Epidermal melanocyte (primary cell): ENCODE data around the gene XRCC1.
"Not testable (repeated sequence)": the region's sequence is repeated elsewhere in the genome, so short reads cannot be mapped to it uniquely, and the experiment has no call there.

ENCODE experiments used
- DNase-seq: peaks from one replicate; pipeline ENCODE4 v3.0.0; 2011; ENCODE audit warnings: low spot score; ENCODE audit not compliant: insufficient read length

The XRCC1 gene

GRCh38 chr19:43575156-43575950 is at the start of gene XRCC1, which contains the start of gene PINLYP:
XRCC1 (minus strand) TSS chr19:43575527; CDS start chr19:43575458, 69 bp downstream.
PINLYP (plus strand) TSS chr19:43575801; CDS start chr19:43577192, 1,391 bp downstream.
- peak; percentile 95 for DNase-seq

- DNase-seq = no peak
These were observed 49.6 kb upstream of the XRCC1 start for GRCh38 chr19:43624933-43625332.

GRCh38 chr19:43623889-43624670 is 48.8 kb upstream of the XRCC1 start:
- DNase-seq = no peak

GRCh38 chr19:43622956-43623355 is 47.6 kb upstream of the XRCC1 start:
- no peak for DNase-seq

- no peak for DNase-seq
These were observed 46.7 kb upstream of the XRCC1 start for GRCh38 chr19:43622070-43622469.

GRCh38 chr19:43620061-43621001 is 45.0 kb upstream of the XRCC1 start:
- no peak for DNase-seq

GRCh38 chr19:43619262-43620060 is 44.1 kb upstream of the XRCC1 start, which contains the start of gene ZNF428:
ZNF428 (minus strand) TSS chr19:43619629; CDS start chr19:43614304, 5,325 bp downstream.
- peak; percentile 88 for DNase-seq

- no peak for DNase-seq
These were observed 43.6 kb upstream of the XRCC1 start for GRCh38 chr19:43618921-43619261.

- no peak for DNase-seq
These were observed 41.6 kb upstream of the XRCC1 start for GRCh38 chr19:43616954-43617353.

- no peak for DNase-seq
These were observed 41.0 kb upstream of the XRCC1 start for GRCh38 chr19:43616306-43616705.

- DNase-seq = no peak
These were observed 37.0 kb upstream of the XRCC1 start for GRCh38 chr19:43612374-43612773.

GRCh38 chr19:43611788-43612187 is 36.5 kb upstream of the XRCC1 start, which contains the start of gene SRRM5:
SRRM5 (plus strand) TSS chr19:43612088; CDS start chr19:43612122, 34 bp downstream.
- DNase-seq = no peak

- no peak for DNase-seq
These were observed 35.2 kb upstream of the XRCC1 start for GRCh38 chr19:43610493-43610892.

- no peak for DNase-seq
These were observed 34.5 kb upstream of the XRCC1 start for GRCh38 chr19:43609872-43610271.

- no peak for DNase-seq
These were observed 32.2 kb upstream of the XRCC1 start for GRCh38 chr19:43607238-43608205.

- DNase-seq = no peak
These were observed 31.4 kb upstream of the XRCC1 start for GRCh38 chr19:43606569-43607229.

GRCh38 chr19:43605875-43606568 is 30.7 kb upstream of the XRCC1 start:
- no peak for DNase-seq

GRCh38 chr19:43600326-43600725 is 25.0 kb upstream of the XRCC1 start:
- DNase-seq = not testable (repeated sequence)
